Astrocyte (in vitro differentiated cells and primary cell): ENCODE data around the gene PIK3CB. TPM values are rescaled to one million over a fixed set of nuclear protein-coding genes. Genes with fewer than 3 reads are reported as not detected.
A peak's percentile ranks its signal among the peaks of the same experiment; 100 is the strongest.

ENCODE experiments used
- DNase-seq: peaks from one replicate; pipeline ENCODE4 v3.0.0-alpha.2; 2010; ENCODE audit warnings: low read depth
- FAIRE-seq: peaks from 2 replicates; lab custom pipeline; 2011; peaks lifted over from hg19 to GRCh38; lab: Jason Lieb, UNC
- H2AFZ ChIP-seq: 2 replicates; pipeline ENCODE4 v1.6.0; 2012; ENCODE audit warnings: low read depth, low read length, inconsistent platforms
- H3K27ac ChIP-seq: 2 replicates; pipeline ENCODE4 v1.5.1; 2011; ENCODE audit warnings: low read depth, low read length, inconsistent platforms
- H3K27me3 ChIP-seq: 2 replicates; pipeline ENCODE4 v1.6.0; 2011; ENCODE audit warnings: low read length, inconsistent platforms; ENCODE audit not compliant: insufficient read depth
- H3K36me3 ChIP-seq: 2 replicates; pipeline ENCODE4 v1.5.1; 2011; ENCODE audit warnings: low read length, inconsistent platforms; ENCODE audit not compliant: insufficient read depth
- H3K4me1 ChIP-seq: 2 replicates; pipeline ENCODE4 v1.5.1; 2011; ENCODE audit warnings: low read length, inconsistent platforms; ENCODE audit not compliant: insufficient read depth
- H3K4me2 ChIP-seq: 2 replicates; pipeline ENCODE4 v1.6.0; 2012; ENCODE audit warnings: low read length, inconsistent platforms
- H3K4me3 ChIP-seq: 2 replicates; pipeline ENCODE4 v1.5.1; 2011; ENCODE audit warnings: low read depth, mild to moderate bottlenecking, low read length, inconsistent platforms; ENCODE audit not compliant: insufficient read depth
- H3K79me2 ChIP-seq: 2 replicates; pipeline ENCODE4 v1.6.0; 2012; ENCODE audit warnings: mild to moderate bottlenecking, low read length, inconsistent platforms; ENCODE audit not compliant: insufficient read depth
- H3K9ac ChIP-seq: 2 replicates; pipeline ENCODE4 v1.6.0; 2012; ENCODE audit warnings: mild to moderate bottlenecking, low read length, inconsistent platforms
- H3K9me3 ChIP-seq: 2 replicates; pipeline ENCODE4 v1.5.1; 2012; ENCODE audit warnings: low read depth, mild to moderate bottlenecking, low read length, inconsistent platforms; ENCODE audit not compliant: insufficient read depth
- H4K20me1 ChIP-seq: 2 replicates; pipeline ENCODE4 v1.6.0; 2012; ENCODE audit warnings: low read length, inconsistent platforms; ENCODE audit not compliant: insufficient read depth
- H3K27ac Mint-ChIP-seq: one replicate; pipeline ENCODE4 v1.8.0; 2021; ENCODE audit warnings: mild to moderate bottlenecking, mixed read lengths; ENCODE audit not compliant: unreplicated experiment
- H3K27me3 Mint-ChIP-seq: one replicate; pipeline ENCODE4 v1.8.0; 2021; ENCODE audit warnings: low read depth, mixed read lengths; ENCODE audit not compliant: unreplicated experiment
- H3K36me3 Mint-ChIP-seq: one replicate; pipeline ENCODE4 v1.8.0; 2021; ENCODE audit warnings: low read depth, mixed read lengths; ENCODE audit not compliant: unreplicated experiment
- H3K4me1 Mint-ChIP-seq: one replicate; pipeline ENCODE4 v1.8.0; 2021; ENCODE audit warnings: low read depth, mixed read lengths; ENCODE audit not compliant: unreplicated experiment
- H3K4me3 Mint-ChIP-seq: one replicate; pipeline ENCODE4 v1.8.0; 2021; ENCODE audit warnings: mild to moderate bottlenecking, moderate library complexity, mixed read lengths; ENCODE audit not compliant: unreplicated experiment
- H3K9me3 Mint-ChIP-seq: one replicate; pipeline ENCODE4 v1.8.0; 2021; ENCODE audit warnings: mild to moderate bottlenecking, mixed read lengths; ENCODE audit not compliant: unreplicated experiment
- EZH2 ChIP-seq: IDR thresholded peaks from 2 replicates; pipeline ENCODE4 v1.6.1; 2012; ENCODE audit warnings: mild to moderate bottlenecking, low read length, inconsistent platforms; ENCODE audit not compliant: insufficient read depth
- total RNA-seq: library from RNA; stranded (reverse); gene quantifications from 2 replicates; pipeline ENCODE4 v1.2.1, GENCODE V29; 2021
- TF ChIP-seq, protein P1 (sequence below): IDR thresholded peaks from 2 replicates; pipeline ENCODE4 v1.5.1; 2011; ENCODE audit warnings: low read depth, mild to moderate bottlenecking, inconsistent platforms, low read length, moderate library complexity; ENCODE audit not compliant: insufficient read depth

Gene PIK3CB
- total RNA-seq, 1 donor from 2014 or later: 24.8 TPM

DNA sequence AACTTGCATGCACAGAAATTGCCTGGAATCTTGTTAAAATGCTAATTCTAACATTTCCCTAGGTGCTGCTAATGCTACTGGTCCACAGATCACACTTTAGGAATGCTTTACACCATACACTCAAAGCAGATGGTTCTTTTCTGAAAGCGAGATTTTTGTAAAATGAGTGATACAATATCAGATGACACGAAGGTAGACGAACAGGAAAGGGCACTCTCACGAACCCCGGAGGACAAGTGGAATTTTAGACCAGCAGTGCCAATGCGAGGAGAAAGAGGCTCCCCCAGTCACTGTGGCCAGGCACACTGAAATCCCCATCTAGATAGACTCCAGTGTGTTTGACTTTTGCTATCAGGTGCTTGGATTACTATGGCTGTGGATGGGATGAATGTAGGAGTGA lies 205.2 kb downstream of the PIK3CB start:
- H3K36me3 Mint-ChIP-seq: peaks cover 5% of the 10 kb centered on the region
- H3K9me3 Mint-ChIP-seq: peaks cover 2% of the 10 kb centered on the region
- no peak overlapping the region for H3K27ac ChIP-seq
- no peak overlapping the region for H3K4me3 ChIP-seq
- no peaks in the 10 kb centered on the region for H4K20me1 ChIP-seq
- H3K4me1 Mint-ChIP-seq: peaks cover 5% of the 10 kb centered on the region
- H3K9me3 ChIP-seq: no peaks in the 10 kb centered on the region
- H3K4me3 Mint-ChIP-seq: no peak overlapping the region
- no peak for DNase-seq
- TF ChIP-seq EZH2: no peak
- TF ChIP-seq, protein P1, sequence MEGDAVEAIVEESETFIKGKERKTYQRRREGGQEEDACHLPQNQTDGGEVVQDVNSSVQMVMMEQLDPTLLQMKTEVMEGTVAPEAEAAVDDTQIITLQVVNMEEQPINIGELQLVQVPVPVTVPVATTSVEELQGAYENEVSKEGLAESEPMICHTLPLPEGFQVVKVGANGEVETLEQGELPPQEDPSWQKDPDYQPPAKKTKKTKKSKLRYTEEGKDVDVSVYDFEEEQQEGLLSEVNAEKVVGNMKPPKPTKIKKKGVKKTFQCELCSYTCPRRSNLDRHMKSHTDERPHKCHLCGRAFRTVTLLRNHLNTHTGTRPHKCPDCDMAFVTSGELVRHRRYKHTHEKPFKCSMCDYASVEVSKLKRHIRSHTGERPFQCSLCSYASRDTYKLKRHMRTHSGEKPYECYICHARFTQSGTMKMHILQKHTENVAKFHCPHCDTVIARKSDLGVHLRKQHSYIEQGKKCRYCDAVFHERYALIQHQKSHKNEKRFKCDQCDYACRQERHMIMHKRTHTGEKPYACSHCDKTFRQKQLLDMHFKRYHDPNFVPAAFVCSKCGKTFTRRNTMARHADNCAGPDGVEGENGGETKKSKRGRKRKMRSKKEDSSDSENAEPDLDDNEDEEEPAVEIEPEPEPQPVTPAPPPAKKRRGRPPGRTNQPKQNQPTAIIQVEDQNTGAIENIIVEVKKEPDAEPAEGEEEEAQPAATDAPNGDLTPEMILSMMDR: no peak
- no peaks in the 10 kb centered on the region for H3K79me2 ChIP-seq
- no peak overlapping the region for H3K9ac ChIP-seq
- no peaks in the 10 kb centered on the region for H3K27me3 ChIP-seq
- no peak overlapping the region for H2AFZ ChIP-seq
- no peaks in the 10 kb centered on the region for H3K36me3 ChIP-seq
- H3K4me1 ChIP-seq: peaks cover 3% of the 10 kb centered on the region
- no peaks in the 10 kb centered on the region for H3K27me3 Mint-ChIP-seq
- H3K27ac Mint-ChIP-seq: no peak overlapping the region
- no peak for FAIRE-seq
- no peak overlapping the region for H3K4me2 ChIP-seq

DNA sequence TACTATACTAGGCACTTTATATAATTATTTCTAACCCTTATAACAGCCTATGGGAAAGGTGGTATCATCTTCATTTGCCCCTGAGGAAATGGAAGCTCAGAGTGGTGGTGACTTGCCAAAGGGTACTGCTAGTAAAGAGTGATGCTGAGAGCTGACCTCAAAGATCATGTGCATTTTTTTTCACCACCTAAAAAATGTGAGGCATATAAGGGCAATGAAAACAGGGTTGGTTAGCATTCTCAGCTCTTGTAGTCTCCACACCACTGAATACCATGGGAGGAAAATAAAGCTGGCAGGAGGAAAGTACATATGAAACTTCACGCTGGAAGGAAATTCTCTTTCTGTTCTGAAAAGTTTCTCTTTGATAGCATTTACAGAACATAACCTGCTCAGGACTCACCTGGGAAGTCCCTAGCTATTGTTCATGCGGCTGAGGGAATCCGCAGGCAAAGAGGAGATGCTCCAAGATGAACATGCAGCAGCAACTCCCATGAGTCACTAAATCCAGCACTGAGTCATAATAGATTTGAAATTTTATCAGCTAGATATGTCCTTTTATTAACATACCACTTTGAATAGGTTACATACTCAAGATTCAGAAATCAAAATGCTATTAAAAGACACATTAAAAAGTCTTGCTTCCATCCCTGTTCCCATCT lies 208.9 kb downstream of the PIK3CB start:
- no peak overlapping the region for H3K27ac Mint-ChIP-seq
- Histone ChIP-seq H3K36me3 (no peaks in the 10 kb centered on the region), H3K4me1 (peaks cover 3% of the 10 kb centered on the region), H4K20me1 (no peaks in the 10 kb centered on the region), H3K27me3 (no peaks in the 10 kb centered on the region), H3K9ac (no peak overlapping the region), H3K4me2 (no peak overlapping the region), H2AFZ (no peak overlapping the region), H3K27ac (no peak overlapping the region), H3K9me3 (no peaks in the 10 kb centered on the region), H3K4me3 (no peak overlapping the region), H3K79me2 (no peaks in the 10 kb centered on the region)
- DNase-seq (peak; percentile 59), FAIRE-seq (peak; percentile 59)
- peaks cover 5% of the 10 kb centered on the region for H3K36me3 Mint-ChIP-seq
- H3K9me3 Mint-ChIP-seq: peaks cover 2% of the 10 kb centered on the region
- H3K4me3 Mint-ChIP-seq: no peak overlapping the region
- H3K27me3 Mint-ChIP-seq: no peaks in the 10 kb centered on the region
- no peaks in the 10 kb centered on the region for H3K4me1 Mint-ChIP-seq
- no peak for TF ChIP-seq EZH2
- TF ChIP-seq, protein P1: no peak

DNA sequence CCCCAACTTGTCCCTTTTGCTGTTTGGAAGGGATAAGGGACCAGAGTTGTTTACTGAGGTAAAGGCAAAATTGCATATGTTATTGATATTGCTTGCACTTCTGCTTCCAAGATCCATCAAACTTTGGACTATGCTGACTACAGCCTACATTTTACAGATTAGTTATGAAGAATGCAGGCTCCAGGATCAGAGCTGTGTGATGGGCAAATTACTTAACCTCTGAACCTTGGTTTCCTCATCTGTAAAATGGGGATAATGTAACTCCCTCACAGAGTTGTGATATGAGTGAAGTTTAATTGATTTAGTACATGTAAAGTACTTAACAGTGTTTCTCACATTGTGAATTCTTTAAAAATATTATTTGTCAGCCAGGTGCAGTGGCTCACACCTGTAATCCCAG lies 210.2 kb downstream of the PIK3CB start:
- H3K27me3 ChIP-seq: no peaks in the 10 kb centered on the region
- H2AFZ ChIP-seq: no peak overlapping the region
- Mint-ChIP-seq H3K36me3 (peaks cover 5% of the 10 kb centered on the region), H3K9me3 (peaks cover 2% of the 10 kb centered on the region), H3K4me1 (no peaks in the 10 kb centered on the region), H3K27ac (no peak overlapping the region), H3K27me3 (no peaks in the 10 kb centered on the region), H3K4me3 (no peak overlapping the region)
- no peak overlapping the region for H3K4me2 ChIP-seq
- no peaks in the 10 kb centered on the region for H3K79me2 ChIP-seq
- H3K9me3 ChIP-seq: no peaks in the 10 kb centered on the region
- H3K27ac ChIP-seq: no peak overlapping the region
- peaks cover 3% of the 10 kb centered on the region for H3K4me1 ChIP-seq
- DNase-seq (no peak), FAIRE-seq (no peak)
- no peak overlapping the region for H3K4me3 ChIP-seq
- TF ChIP-seq, protein P1: no peak
- TF ChIP-seq EZH2: no peak
- no peaks in the 10 kb centered on the region for H3K36me3 ChIP-seq
- H4K20me1 ChIP-seq: no peaks in the 10 kb centered on the region
- H3K9ac ChIP-seq: no peak overlapping the region
